SK-N-SH (cell line): ENCODE results near the gene MN1.

Experiments
- EP300 ChIP-seq, 2 experiments: IDR thresholded peaks; 2 replicates each; pipeline versions ENCODE4 v1.4.0 to v1.6.1; 2012; ENCODE audit warnings: borderline replicate concordance in 1 of 2, low read depth in 1 of 2, low read length in 1 of 2
- EZH2phosphoT487 ChIP-seq: fragments of 200-600 bp; sonication (generic); IDR thresholded peaks from 2 replicates; pipeline ENCODE4 v1.6.1; 2017; ENCODE audit warnings: low read depth, mixed run types, mild to moderate bottlenecking, antibody characterized with exemption, moderate library complexity, borderline replicate concordance
- FOXJ3 ChIP-seq: sonication (generic); formaldehyde crosslinking; IDR thresholded peaks from 2 replicates; pipeline ENCODE4 v1.5.1; 2020; ENCODE audit warnings: mild to moderate bottlenecking, missing genetic modification reagents
- GABPA ChIP-seq: IDR thresholded peaks from 2 replicates; pipeline ENCODE4 v1.4.0; 2012; ENCODE audit warnings: low read depth, mild to moderate bottlenecking
- RAD21 ChIP-seq: IDR thresholded peaks from 2 replicates; pipeline ENCODE4 v1.6.1; 2012; ENCODE audit warnings: mild to moderate bottlenecking, low read length
- TAF1 ChIP-seq: IDR thresholded peaks from 2 replicates; pipeline ENCODE4 v1.6.1; 2012; ENCODE audit warnings: low read depth, mild to moderate bottlenecking, low read length, moderate library complexity, borderline replicate concordance
- TF ChIP-seq, protein P1 (sequence below): IDR thresholded peaks from 2 replicates; pipeline ENCODE4 v1.6.1; 2012; ENCODE audit warnings: mild to moderate bottlenecking, low read depth, low read length, moderate library complexity
- TF ChIP-seq, protein P2 (sequence below): fragments of 200-600 bp; sonication (generic); IDR thresholded peaks from 2 replicates; pipeline ENCODE4 v1.6.1; 2017; ENCODE audit warnings: antibody characterized with exemption, mild to moderate bottlenecking, moderate library complexity
- TF ChIP-seq, protein P3 (sequence below): IDR thresholded peaks from 2 replicates; pipeline ENCODE4 v1.4.0; 2012; ENCODE audit warnings: low read depth

DNA sequence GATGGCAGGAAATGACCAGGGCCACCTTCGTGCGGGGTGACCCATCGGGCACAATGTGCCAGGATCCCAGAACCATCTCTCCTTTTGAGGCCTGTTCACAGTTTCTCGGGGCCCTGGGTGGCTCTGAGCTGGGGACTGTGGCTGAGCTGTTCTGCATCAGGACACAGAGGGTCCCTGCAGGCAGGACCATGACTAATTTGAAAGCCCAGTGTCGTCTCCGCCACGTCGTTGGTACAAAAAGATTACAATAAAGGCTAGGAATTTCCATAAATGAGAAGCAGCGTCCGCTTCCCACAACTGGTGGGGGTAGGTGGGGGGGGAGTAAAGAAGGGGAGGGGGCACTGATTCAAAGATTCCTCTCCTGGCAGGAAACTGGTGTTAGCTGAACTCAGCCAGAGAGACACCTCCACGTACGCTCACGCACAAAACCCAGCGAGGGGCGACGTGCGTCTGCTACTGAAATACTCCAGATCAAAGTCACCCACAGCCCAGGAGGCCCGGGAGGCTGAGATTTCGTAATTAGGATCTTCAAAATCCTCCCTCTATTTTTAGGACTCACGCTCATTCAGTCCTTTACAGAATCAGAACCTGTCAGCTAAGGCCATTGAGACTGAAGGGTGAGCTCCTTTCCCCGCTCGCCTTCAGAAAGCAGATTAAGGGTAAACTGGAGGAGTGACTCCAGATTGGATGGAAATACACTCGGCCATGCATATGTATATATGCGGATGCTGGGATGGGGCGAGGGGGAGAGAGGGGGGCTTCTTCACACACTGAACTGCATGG is 11.0 kb downstream of the MN1 start:
- TF ChIP-seq FOXJ3 (CRISPR knock-in tag) (no peak), GABPA (no peak), EP300 (IDR thresholded peaks at IDR 0.05; ENCODE audit: borderline replicate concordance in 1 of 2, low read depth in 1 of 2, low read length in 1 of 2) (no peak), TAF1 (no peak), EZH2phosphoT487 (no peak), RAD21 (no peak)
- TF ChIP-seq, protein P1, sequence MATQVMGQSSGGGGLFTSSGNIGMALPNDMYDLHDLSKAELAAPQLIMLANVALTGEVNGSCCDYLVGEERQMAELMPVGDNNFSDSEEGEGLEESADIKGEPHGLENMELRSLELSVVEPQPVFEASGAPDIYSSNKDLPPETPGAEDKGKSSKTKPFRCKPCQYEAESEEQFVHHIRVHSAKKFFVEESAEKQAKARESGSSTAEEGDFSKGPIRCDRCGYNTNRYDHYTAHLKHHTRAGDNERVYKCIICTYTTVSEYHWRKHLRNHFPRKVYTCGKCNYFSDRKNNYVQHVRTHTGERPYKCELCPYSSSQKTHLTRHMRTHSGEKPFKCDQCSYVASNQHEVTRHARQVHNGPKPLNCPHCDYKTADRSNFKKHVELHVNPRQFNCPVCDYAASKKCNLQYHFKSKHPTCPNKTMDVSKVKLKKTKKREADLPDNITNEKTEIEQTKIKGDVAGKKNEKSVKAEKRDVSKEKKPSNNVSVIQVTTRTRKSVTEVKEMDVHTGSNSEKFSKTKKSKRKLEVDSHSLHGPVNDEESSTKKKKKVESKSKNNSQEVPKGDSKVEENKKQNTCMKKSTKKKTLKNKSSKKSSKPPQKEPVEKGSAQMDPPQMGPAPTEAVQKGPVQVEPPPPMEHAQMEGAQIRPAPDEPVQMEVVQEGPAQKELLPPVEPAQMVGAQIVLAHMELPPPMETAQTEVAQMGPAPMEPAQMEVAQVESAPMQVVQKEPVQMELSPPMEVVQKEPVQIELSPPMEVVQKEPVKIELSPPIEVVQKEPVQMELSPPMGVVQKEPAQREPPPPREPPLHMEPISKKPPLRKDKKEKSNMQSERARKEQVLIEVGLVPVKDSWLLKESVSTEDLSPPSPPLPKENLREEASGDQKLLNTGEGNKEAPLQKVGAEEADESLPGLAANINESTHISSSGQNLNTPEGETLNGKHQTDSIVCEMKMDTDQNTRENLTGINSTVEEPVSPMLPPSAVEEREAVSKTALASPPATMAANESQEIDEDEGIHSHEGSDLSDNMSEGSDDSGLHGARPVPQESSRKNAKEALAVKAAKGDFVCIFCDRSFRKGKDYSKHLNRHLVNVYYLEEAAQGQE, result no peak
- TF ChIP-seq, protein P2, sequence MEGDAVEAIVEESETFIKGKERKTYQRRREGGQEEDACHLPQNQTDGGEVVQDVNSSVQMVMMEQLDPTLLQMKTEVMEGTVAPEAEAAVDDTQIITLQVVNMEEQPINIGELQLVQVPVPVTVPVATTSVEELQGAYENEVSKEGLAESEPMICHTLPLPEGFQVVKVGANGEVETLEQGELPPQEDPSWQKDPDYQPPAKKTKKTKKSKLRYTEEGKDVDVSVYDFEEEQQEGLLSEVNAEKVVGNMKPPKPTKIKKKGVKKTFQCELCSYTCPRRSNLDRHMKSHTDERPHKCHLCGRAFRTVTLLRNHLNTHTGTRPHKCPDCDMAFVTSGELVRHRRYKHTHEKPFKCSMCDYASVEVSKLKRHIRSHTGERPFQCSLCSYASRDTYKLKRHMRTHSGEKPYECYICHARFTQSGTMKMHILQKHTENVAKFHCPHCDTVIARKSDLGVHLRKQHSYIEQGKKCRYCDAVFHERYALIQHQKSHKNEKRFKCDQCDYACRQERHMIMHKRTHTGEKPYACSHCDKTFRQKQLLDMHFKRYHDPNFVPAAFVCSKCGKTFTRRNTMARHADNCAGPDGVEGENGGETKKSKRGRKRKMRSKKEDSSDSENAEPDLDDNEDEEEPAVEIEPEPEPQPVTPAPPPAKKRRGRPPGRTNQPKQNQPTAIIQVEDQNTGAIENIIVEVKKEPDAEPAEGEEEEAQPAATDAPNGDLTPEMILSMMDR, result no peak
- TF ChIP-seq, protein P3, sequence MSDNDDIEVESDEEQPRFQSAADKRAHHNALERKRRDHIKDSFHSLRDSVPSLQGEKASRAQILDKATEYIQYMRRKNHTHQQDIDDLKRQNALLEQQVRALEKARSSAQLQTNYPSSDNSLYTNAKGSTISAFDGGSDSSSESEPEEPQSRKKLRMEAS, result no peak
